GM12873 (cell line): ENCODE data around the gene BRD7.

ENCODE experiments used
- TF ChIP-seq, protein P1 (sequence below): IDR thresholded peaks from 2 replicates; pipeline ENCODE4 v1.5.1; 2012; ENCODE audit warnings: low read depth, mild to moderate bottlenecking, moderate library complexity, low read length, control low read depth; ENCODE audit not compliant: insufficient read depth; ENCODE audit errors: missing control alignments

BRD7 gene

DNA sequence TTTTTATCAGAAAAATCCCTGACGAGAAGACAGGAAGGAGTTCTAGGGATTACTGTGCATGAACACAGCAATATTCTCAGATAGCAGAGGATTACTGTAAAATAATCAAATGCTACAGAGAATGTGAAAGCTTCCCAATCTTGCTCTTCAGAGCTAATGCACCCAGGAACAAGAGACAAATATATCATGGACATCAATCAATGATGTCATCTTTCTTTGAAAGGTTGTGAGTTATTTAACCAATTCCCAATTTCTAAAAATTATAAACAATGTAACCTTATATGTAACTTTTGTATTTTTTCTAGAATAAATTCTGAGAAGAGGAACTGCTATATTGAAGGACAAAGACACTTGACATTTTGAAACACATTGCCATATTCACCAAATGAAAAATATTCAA is 46.5 kb downstream of the BRD7 start:
- TF ChIP-seq, protein P1, sequence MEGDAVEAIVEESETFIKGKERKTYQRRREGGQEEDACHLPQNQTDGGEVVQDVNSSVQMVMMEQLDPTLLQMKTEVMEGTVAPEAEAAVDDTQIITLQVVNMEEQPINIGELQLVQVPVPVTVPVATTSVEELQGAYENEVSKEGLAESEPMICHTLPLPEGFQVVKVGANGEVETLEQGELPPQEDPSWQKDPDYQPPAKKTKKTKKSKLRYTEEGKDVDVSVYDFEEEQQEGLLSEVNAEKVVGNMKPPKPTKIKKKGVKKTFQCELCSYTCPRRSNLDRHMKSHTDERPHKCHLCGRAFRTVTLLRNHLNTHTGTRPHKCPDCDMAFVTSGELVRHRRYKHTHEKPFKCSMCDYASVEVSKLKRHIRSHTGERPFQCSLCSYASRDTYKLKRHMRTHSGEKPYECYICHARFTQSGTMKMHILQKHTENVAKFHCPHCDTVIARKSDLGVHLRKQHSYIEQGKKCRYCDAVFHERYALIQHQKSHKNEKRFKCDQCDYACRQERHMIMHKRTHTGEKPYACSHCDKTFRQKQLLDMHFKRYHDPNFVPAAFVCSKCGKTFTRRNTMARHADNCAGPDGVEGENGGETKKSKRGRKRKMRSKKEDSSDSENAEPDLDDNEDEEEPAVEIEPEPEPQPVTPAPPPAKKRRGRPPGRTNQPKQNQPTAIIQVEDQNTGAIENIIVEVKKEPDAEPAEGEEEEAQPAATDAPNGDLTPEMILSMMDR = no peak

- TF ChIP-seq, protein P1 = no peak
Measured at GRCh38 chr16:50320310-50320709, 48.5 kb downstream of the BRD7 start.

DNA sequence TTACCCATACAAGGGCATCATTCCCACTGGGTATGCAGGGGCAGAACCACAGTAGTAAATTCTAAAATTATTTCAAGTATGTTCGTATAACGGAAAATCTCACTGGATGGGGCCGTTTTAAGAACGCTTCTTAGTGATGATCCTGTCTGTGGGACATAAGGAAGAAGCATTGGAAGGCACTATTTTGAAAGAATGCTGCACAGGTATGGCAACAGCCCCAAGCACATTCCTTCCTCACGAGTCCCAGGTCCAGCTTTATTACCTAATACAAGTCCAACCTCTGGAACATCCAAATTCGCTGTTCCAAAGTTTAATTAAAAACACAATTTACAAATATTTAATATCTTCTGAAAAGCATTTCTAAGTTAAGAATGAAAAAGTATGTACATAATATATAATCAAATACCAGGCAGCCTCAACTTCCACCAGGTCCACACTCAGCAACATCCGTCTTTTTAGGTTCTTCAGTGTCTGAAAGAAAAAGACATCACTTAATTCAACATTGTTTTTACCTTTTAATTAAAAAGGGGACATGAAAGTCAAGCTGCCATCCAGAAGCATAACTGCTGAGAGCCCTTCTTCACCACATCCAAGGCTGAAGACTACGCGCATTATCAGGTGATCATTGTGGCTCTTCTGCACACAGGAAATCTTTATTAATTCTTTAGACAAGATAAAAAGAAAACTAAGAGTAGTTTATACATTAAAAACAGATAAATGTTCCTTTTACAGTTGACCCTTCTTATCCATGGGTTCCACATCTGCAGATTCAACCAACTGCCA is 49.8 kb downstream of the BRD7 start:
- TF ChIP-seq, protein P1 = no peak

DNA sequence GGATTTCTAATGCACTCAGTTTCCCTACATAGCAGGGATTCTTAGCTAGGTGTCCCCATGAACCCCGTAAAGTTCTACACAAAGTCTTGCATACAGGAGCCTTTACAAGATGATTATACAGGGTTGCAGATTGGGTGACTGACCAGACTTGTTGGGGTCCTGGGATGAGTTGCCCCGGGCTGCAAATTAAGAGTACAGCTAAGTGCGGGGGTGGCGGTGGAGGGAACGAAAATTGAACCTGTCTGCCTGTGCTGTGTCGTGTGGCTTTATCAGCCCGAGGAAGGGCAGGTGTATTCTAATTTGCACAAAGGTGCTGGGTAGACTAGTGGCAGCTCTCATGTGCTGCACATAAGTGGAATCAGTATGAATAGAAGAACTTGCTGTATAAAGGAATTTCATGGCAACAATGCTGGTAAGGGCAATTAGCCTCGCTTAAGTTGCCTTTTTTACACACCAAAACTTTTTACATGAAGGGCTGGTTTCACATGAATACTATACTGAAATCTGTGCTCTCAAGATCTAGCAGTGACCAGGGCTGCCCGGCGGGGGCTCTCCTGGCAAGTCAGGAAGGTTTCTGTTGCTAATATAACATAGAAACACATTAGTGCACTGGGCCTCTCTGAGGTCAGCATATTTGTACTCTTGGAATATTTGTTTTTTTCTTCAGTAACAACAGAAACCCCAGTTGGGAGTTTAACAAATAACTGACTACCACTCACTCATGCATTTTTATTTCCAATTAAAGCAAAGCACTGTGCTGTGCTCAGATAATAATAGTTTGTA is 51.7 kb downstream of the BRD7 start:
- TF ChIP-seq, protein P1 = no peak

DNA sequence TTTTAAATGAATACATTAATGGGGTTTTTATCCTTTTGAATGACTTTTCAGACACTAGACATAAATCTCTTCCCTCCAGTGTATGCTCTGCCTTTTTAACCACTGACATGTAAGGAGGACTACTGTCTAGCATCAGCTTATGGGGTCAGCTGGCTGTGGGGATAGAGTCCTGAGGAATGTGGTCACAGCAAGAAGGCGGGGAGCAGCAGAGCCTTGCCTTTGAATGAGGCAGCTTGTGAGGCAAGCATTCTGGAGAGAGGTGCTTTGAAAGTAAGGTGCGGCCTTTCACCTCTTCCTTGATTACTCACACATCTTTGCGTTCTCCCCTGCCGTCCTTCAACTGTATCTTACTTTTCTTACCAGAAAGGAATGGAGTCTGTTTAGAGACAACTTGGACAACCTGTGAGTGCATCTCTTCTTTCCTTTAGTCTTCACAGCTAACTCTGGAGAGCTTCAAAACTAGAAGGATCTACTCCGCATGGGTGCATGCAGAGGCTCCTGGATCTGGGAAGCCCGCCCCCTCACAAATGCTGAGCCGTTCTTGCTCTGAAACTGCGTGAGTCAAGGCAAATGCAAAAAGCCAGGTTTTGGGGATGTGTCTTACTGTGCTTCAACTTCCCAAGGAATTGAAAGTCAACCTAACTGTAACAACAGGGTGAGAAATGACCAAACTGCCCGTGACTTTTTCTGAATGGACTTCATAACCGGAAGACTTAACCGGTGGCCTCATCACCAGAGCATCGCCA is 52.5 kb downstream of the BRD7 start:
- TF ChIP-seq, protein P1 = no peak

- TF ChIP-seq, protein P1 = no peak
Measured at GRCh38 chr16:50315346-50315997, 53.3 kb downstream of the BRD7 start.
